Central memory CD8-positive, alpha-beta T cell (primary cell): Measurements from ENCODE around the gene DMRT1.
"Not testable (repeated sequence)": the region's sequence is repeated elsewhere in the genome, so short reads cannot be mapped to it uniquely, and the experiment has no call there.

Source experiments
- ATAC-seq: fragments of 150-1000 bp; cut with Tn5 transposase; replicated peaks from 2 replicates; pipeline ENCODE4 v1.10.0; 2022; ENCODE audit warnings: mild to moderate bottlenecking, moderate FRiP score, moderate number of reproducible peaks; ENCODE audit not compliant: poor library complexity, severe bottlenecking; ENCODE audit errors: extremely low read depth
- DNase-seq, 2 donors: peaks; one replicate each; pipeline ENCODE4 v3.0.0; 2021; ENCODE audit warnings: low spot score in 2 of 2
- H3K27ac Mint-ChIP-seq: one replicate; pipeline ENCODE4 v1.8.0; 2022; ENCODE audit warnings: low read depth, mild to moderate bottlenecking, moderate library complexity, mixed read lengths
- H3K27me3 Mint-ChIP-seq: one replicate; pipeline ENCODE4 v1.8.0; 2022; ENCODE audit warnings: mixed read lengths
- H3K36me3 Mint-ChIP-seq: one replicate; pipeline ENCODE4 v1.8.0; 2022; ENCODE audit warnings: mild to moderate bottlenecking, moderate library complexity, mixed read lengths; ENCODE audit not compliant: insufficient read depth
- H3K4me1 Mint-ChIP-seq: one replicate; pipeline ENCODE4 v1.8.0; 2022; ENCODE audit warnings: mixed read lengths
- H3K4me3 Mint-ChIP-seq: one replicate; pipeline ENCODE4 v1.8.0; 2022; ENCODE audit warnings: mild to moderate bottlenecking, moderate library complexity, mixed read lengths
- H3K9me3 Mint-ChIP-seq: one replicate; pipeline ENCODE4 v1.8.0; 2022; ENCODE audit warnings: mixed read lengths

The DMRT1 gene

DNA sequence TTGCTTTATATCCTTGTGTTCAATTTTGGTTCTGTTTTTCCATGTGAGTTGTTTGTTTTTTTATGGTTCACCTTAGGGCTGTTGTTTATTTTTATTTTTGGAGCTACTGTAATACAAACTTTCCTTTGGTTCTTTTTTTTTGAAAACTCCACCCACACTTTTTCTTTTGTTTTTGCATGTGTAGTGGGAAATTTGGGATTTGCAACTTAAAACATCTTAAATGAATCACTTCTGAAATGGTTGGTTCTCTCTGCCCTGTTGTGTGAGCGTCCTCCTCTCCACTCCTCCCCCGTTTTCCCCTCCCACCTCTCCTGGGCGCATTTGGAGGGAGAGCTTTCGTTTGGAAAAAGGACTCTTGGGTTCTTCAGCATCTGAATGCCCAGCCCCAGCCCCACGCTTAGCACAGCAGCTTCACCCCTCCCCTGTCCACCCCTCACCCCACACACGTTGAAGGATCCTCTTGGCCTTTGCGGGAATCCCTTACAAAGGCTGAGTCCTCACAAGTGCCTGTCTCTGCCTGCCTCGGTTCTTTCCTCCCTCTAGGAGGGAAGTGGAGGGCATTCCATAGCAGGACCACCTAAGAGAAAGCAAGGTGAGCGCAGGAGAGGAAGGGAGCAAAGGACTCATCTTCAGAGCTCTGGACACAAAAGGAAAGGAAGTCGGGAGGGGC, 67.2 kb downstream of the DMRT1 start:
- no peak overlapping the region for H3K27ac Mint-ChIP-seq
- H3K9me3 Mint-ChIP-seq, result no peaks in the 10 kb centered on the region
- peaks cover 81% of the 10 kb centered on the region for H3K27me3 Mint-ChIP-seq
- no peaks in the 10 kb centered on the region for H3K4me1 Mint-ChIP-seq
- DNase-seq, result no peak
- no peak for ATAC-seq
- H3K4me3 Mint-ChIP-seq, result no peak overlapping the region
- H3K36me3 Mint-ChIP-seq, result peaks cover 1% of the 10 kb centered on the region

DNA sequence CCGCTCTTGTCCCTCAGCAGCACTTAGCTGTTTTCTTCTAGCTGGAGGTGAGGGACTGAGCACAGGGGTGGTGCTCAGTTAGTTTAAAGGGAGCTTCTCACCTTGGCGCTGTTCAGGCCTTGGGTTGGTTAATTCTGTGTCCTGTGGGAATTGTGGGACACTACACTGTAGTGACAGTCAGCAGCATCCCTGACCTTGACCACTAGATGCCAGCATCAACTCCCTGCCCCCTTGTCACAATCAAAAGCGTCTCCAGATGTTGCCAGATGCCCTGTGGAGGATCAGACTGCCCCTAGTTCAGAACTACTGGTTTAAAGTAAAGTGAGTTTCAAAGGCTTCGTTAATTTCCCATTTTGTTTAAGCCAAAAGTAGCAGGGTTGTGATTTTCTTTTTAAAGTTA, 69.5 kb downstream of the DMRT1 start:
- ATAC-seq (no peak), DNase-seq (no peak)
- peaks cover 80% of the 10 kb centered on the region for H3K27me3 Mint-ChIP-seq
- no peak overlapping the region for H3K27ac Mint-ChIP-seq
- no peaks in the 10 kb centered on the region for H3K9me3 Mint-ChIP-seq
- no peak overlapping the region for H3K4me3 Mint-ChIP-seq
- H3K36me3 Mint-ChIP-seq, result peaks cover 1% of the 10 kb centered on the region
- no peaks in the 10 kb centered on the region for H3K4me1 Mint-ChIP-seq

GRCh38 chr9:912776-913175, 71.3 kb downstream of the DMRT1 start:
- Mint-ChIP-seq H3K4me3 (no peak overlapping the region), H3K27me3 (peaks cover 72% of the 10 kb centered on the region), H3K36me3 (peaks cover 1% of the 10 kb centered on the region), H3K27ac (no peak overlapping the region), H3K4me1 (no peaks in the 10 kb centered on the region), H3K9me3 (no peaks in the 10 kb centered on the region)
- ATAC-seq (no peak), DNase-seq (no peak)

- H3K9me3 Mint-ChIP-seq, H3K4me3 Mint-ChIP-seq, H3K27ac Mint-ChIP-seq, DNase-seq, ATAC-seq, H3K36me3 Mint-ChIP-seq, H3K4me1 Mint-ChIP-seq: not testable (repeated sequence)
- peaks cover 65% of the 10 kb centered on the region for H3K27me3 Mint-ChIP-seq
Measured at GRCh38 chr9:913526-913925, 72.0 kb downstream of the DMRT1 start.

DNA sequence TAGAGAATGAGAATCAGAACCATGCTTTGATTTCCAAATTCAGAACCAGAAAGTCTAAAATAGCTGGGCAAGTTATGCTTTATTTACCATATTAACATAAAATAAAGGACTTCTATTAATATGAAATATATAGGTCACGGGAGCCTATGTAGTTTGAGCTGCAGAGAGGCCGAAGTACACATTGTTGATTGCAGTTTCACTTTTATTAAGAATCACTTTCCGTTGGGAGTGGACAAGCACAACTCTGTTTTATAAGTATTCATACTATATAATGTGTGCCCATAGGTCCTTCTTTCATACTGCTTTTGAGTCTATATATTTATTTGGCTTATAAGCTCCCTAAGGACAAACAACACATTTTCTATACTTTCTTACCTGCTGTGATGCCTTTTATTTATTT, 76.2 kb downstream of the DMRT1 start:
- DNase-seq (no peak), ATAC-seq (no peak)
- Mint-ChIP-seq H3K27me3 (peaks cover 32% of the 10 kb centered on the region), H3K4me3 (no peak overlapping the region), H3K9me3 (no peaks in the 10 kb centered on the region), H3K36me3 (no peaks in the 10 kb centered on the region), H3K4me1 (no peaks in the 10 kb centered on the region), H3K27ac (no peak overlapping the region)

GRCh38 chr9:920927-921326, 79.4 kb downstream of the DMRT1 start:
- no peaks in the 10 kb centered on the region for H3K4me1 Mint-ChIP-seq
- no peak for DNase-seq
- no peak overlapping the region for H3K4me3 Mint-ChIP-seq
- H3K36me3 Mint-ChIP-seq, result no peaks in the 10 kb centered on the region
- no peaks in the 10 kb centered on the region for H3K9me3 Mint-ChIP-seq
- H3K27ac Mint-ChIP-seq, result no peak overlapping the region
- ATAC-seq, result no peak
- peaks cover 19% of the 10 kb centered on the region for H3K27me3 Mint-ChIP-seq

GRCh38 chr9:922171-922570, 80.7 kb downstream of the DMRT1 start:
- Mint-ChIP-seq H3K36me3 (no peaks in the 10 kb centered on the region), H3K27ac (no peak overlapping the region), H3K9me3 (no peaks in the 10 kb centered on the region), H3K4me1 (no peaks in the 10 kb centered on the region), H3K27me3 (peaks cover 15% of the 10 kb centered on the region), H3K4me3 (no peak overlapping the region)
- ATAC-seq (no peak), DNase-seq (no peak)

GRCh38 chr9:922731-923130, 81.2 kb downstream of the DMRT1 start:
- Mint-ChIP-seq H3K4me3 (no peak overlapping the region), H3K9me3 (no peaks in the 10 kb centered on the region), H3K4me1 (no peaks in the 10 kb centered on the region), H3K27ac (no peak overlapping the region), H3K36me3 (no peaks in the 10 kb centered on the region), H3K27me3 (peaks cover 15% of the 10 kb centered on the region)
- ATAC-seq, result no peak
- DNase-seq, result no peak

DNA sequence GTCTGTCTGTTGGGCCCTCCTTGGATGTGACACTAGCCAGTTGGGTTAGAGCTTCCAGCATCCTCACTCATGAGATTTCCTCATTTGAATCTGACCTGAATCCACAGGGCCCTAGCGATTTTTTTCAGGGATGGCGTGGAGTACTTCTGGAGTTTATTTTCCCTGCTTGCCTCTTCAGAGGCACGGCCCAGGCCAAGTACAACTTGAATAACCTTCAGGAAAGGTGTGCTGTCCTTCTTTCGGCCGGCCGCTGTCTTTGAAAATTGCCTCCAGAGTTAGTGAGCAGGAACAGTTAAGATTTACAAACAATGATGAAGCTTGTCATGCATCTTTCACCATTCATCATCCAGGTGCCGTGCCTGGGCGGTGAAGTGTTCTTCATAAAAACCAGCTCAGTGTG, 85.5 kb downstream of the DMRT1 start:
- H3K9me3 Mint-ChIP-seq, result no peaks in the 10 kb centered on the region
- no peak overlapping the region for H3K27ac Mint-ChIP-seq
- H3K4me3 Mint-ChIP-seq, result no peak overlapping the region
- ATAC-seq (no peak), DNase-seq (no peak)
- H3K27me3 Mint-ChIP-seq, result peaks cover 33% of the 10 kb centered on the region
- no peaks in the 10 kb centered on the region for H3K4me1 Mint-ChIP-seq
- H3K36me3 Mint-ChIP-seq, result peaks cover 2% of the 10 kb centered on the region

DNA sequence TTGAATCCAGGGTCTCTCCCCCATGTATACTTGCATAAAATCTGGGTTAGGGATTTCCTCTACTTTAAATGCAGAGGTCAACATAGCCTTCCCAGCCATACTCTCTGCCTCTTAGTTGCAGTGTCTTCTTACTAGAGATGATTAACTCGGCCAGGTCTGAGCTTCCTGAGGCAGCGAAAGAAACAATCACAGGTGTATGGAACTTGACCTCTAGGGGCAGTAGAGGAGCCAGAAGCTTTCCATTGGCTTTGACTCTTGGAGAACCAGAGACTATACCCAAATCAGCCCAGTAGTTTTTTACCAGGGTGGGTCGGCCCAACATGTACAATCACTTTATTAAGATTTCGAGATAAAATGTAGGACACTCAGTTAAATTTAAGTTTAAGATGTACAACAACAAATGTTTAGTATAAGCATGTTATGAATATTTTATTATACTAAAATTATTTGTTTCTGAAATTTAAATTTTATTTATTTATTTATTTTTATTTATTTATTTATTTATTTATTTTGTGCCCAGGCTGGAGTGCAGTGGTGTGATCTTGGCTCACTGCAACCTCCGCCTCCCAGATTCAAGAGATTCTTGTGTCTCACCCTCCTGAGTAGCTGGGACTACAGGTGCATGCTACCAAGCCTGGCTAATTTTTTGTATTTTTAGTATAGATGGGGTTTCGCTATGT, 87.0 kb downstream of the DMRT1 start:
- peaks cover 44% of the 10 kb centered on the region for H3K27me3 Mint-ChIP-seq
- H3K36me3 Mint-ChIP-seq, result peaks cover 2% of the 10 kb centered on the region
- no peaks in the 10 kb centered on the region for H3K9me3 Mint-ChIP-seq
- no peaks in the 10 kb centered on the region for H3K4me1 Mint-ChIP-seq
- no peak for DNase-seq
- H3K27ac Mint-ChIP-seq, result no peak overlapping the region
- no peak overlapping the region for H3K4me3 Mint-ChIP-seq
- no peak for ATAC-seq

- Mint-ChIP-seq H3K36me3 (peaks cover 2% of the 10 kb centered on the region), H3K27me3 (peaks cover 54% of the 10 kb centered on the region), H3K4me3 (no peak overlapping the region), H3K4me1 (no peaks in the 10 kb centered on the region), H3K27ac (no peak overlapping the region), H3K9me3 (no peaks in the 10 kb centered on the region)
- no peak for ATAC-seq
- no peak for DNase-seq
Measured at GRCh38 chr9:929719-930118, 88.2 kb downstream of the DMRT1 start.

DNA sequence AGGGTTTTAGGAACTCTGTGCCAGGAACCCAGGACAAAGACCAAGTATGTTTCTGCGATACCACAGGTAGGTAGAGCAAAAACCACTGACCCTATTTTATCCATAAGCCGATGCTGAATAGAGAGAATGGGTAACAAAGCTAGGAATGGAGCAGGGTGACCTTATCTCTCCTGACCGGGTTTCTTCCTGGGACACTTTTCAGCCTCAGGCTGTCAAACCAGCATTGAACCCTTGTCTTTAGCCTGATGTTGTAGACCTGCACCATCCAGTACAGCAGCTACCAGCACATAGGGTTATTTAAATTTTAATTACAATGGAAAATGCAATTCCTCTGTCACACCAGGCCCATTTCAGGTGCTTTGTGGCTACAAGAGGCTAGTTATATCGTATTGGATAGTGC, 91.9 kb downstream of the DMRT1 start:
- Mint-ChIP-seq H3K9me3 (no peaks in the 10 kb centered on the region), H3K27me3 (peaks cover 75% of the 10 kb centered on the region), H3K36me3 (peaks cover 2% of the 10 kb centered on the region), H3K4me1 (no peaks in the 10 kb centered on the region), H3K27ac (no peak overlapping the region), H3K4me3 (no peak overlapping the region)
- no peak for ATAC-seq
- DNase-seq, result no peak

- Mint-ChIP-seq H3K27ac (no peak overlapping the region), H3K9me3 (no peaks in the 10 kb centered on the region), H3K4me3 (no peak overlapping the region), H3K4me1 (no peaks in the 10 kb centered on the region), H3K36me3 (no peaks in the 10 kb centered on the region), H3K27me3 (peaks cover 83% of the 10 kb centered on the region)
- DNase-seq, result no peak
- no peak for ATAC-seq
Measured at GRCh38 chr9:935348-935965, 94.0 kb downstream of the DMRT1 start.
